Umbilical cord (tissue), 2 donors: ENCODE results near the gene SRXN1. TPM values are rescaled to one million over a fixed set of nuclear protein-coding genes. Genes with fewer than 3 reads are reported as not detected.
"Not testable (repeated sequence)": the region's sequence is repeated elsewhere in the genome, so short reads cannot be mapped to it uniquely, and the experiment has no call there.

Experiments used
- DNase-seq: peaks from one replicate; pipeline ENCODE4 v3.0.0-alpha.2; 2015; ENCODE audit warnings: low spot score
- total RNA-seq: library from RNA; depleted of rRNA; stranded (reverse); fragments of >200 nt; gene quantifications from one replicate; pipeline ENCODE4 v1.2.3, GENCODE V29; 2014; ENCODE audit warnings: low replicate concordance; ENCODE audit not compliant: insufficient read depth

Gene SRXN1
- total RNA-seq, 1 donor from 2014 or later = 22.1 TPM

DNA sequence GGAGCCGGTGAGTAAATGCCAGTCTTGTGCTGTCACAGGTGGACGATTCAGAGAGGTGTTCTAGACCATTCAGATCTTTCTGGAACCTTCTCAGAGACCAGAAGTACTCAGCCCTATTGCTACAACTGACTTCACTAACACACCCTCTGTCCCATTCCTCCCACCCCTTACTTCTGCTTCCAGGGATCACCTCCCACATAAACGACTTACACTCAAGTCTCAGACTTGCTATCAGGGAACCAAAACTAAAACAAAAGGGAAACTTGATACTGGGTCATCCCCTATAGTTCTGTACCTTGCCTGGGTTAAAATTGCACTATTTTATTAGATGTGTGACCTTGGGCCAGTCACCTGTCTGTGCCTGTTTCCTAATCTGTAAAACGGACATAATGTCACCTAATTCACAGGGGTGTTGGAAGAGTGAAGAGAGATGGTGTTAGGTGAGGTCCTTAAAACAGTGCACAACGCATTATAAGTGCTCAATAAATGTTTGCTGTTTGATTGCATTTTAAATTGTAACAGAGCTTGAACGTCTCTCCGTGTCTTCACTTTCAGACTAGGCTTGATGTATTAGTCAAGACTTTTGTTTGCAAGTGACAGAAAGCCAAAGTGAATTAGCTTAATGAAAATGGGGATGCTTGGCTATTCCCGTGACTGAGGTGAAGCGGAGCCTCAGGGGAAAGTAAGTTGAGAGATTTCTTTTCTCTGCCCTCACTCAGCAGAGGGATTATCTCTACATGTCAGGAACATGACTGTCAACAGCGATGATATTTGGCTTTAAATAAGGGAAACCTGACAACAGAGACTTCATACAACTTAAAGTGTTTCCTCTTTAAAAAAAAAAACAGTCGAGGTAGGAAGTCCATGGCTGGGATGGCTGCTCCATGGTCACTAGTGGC lies 3.0 kb upstream of the SRXN1 start:
- no peak for DNase-seq

DNA sequence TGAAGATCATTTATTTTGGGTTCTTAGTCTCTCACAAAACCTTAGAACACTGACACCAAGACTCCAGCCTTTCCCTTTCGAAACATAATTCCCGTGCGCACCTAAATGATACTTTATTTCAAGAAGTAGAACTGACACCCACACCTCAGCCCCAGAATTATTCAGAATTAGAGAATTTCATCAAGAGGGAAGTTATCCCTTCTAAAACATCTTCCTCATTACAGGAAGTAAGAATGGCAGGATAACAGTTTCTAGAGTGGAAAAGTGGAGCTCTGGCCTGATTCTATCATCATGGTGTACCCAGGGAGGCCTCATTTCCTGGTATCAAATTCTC lies 1.4 kb upstream of the SRXN1 start:
- no peak for DNase-seq

DNA sequence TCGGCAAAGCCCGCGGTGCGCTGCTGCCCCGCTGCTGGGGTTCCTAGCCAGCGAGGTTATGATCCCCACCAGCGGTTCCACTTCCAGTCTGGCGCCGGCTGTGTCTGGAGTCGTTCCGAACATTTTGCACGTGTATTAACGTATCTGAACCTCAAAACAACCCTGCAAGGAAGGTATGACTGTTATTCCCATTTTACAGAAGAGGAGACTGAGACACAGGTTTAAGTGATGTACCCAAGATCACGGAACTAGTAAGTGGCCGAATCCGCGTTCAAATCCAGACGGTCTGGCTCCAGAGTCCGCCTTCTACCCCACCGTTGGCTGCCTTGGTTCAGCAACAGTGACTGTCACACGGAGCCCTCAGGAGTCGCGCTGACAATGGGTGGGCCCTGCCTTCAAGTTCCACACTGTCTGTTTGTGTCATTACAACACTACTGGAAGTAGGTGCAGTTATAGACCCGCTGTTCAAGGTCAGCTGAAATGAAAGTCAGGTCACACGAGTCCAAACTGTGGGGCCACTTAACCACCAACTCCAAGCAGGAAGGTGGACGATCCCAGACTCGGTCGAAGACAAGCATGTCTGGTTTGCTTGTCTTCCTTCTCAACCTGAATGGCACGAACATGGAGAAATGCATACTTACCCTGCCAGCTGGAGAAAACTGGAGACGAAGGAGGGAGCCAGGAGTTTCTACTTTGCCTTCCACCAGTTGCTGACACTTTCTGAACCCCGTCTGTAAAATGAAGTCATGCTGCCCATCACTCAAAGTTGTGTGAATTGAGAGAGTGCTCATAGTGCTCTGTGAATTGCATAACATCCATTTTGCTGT lies 803 bp upstream of the SRXN1 start:
- no peak for DNase-seq

DNA sequence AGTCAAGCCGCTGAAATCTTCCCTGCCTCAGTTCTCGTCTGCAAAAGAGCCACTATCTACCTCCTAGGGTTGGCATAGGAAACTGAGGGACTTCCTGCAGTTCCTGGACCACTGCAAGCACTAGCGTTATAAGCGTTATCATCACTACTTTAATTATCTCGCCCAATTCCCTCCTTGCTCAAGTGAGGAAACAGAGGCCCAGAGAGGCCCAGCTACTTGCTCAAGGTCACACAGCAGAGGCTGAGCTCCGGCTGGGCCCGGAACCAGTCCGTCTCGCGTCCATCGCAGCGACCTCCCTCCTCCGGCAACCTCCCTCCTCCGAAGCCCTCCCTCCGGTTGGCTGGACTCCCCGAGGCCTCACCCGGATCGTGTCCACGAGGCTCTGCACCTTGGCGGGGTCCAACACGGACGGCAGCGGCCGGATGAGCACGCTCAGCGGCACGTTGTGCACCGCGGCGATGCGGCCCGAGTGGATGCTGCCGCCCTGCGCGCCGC lies 338 bp downstream of the SRXN1 start:
- DNase-seq = peak; percentile 35

DNA sequence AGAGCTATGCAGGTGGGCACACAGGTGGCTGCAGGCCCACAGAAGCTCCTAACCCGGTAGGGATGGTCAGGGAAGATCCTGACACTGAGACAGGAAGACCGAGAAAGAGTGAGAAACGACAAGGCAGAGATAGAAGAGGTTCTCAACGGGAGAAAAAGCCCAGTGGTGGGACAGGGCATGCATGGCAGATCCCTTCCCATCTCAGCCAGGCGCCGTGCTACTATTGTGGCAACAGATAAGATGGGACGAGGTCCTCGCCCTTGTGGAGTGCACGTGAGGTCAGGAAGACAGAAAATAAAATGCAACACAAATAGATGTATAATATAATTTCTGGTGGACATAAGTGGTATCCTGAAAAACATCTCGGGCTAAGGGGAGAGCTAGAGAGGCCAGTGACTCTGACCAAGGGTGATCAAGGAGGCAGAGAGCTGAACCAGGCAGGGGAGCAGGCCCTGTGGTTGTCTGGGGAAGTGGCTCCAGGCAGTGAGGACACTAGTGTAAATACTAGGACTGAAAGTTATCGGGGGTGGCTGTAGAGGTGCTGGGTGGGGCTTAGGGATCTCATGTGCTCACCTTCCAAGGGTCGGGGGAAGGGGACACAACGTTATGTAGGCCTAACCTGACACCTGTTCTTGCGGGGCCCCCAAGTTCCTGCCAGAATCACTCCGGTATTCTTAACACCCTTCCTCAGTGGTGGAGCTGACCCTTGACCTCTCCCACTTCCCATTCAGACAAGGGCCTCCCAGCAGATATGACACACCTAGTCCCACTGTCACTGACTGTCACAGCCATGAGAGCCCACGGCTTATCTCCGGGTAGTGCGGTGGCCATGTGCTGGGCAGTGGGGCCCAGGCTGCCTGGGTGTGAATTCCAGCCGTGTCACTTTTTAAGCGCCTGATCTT lies 1.0 kb downstream of the SRXN1 start:
- no peak for DNase-seq

GRCh38 chr20:650954-651353 lies 2.0 kb downstream of the SRXN1 start:
- no peak for DNase-seq

GRCh38 chr20:650281-650680 lies 2.7 kb downstream of the SRXN1 start:
- DNase-seq = no peak

- no peak for DNase-seq
Measured at GRCh38 chr20:647479-648019, 5.5 kb downstream of the SRXN1 start.

DNA sequence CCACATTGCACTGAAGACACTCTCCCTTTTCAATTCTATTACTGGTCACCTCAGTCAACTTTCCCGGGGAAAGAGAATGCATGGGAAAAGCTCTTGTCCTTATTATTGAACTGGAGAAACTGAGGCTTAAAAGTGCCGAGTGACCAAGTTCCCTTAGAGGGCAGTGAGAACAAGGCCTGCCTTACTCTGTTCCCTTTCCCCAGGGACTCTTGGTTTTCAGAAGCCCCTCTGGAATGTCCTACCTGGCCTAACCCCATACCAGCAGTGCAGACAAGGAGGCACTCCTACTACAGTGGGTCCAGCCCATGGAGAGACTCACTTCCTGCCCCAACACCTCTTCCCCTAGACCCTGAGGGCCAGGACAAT lies 6.1 kb downstream of the SRXN1 start:
- DNase-seq = no peak

DNA sequence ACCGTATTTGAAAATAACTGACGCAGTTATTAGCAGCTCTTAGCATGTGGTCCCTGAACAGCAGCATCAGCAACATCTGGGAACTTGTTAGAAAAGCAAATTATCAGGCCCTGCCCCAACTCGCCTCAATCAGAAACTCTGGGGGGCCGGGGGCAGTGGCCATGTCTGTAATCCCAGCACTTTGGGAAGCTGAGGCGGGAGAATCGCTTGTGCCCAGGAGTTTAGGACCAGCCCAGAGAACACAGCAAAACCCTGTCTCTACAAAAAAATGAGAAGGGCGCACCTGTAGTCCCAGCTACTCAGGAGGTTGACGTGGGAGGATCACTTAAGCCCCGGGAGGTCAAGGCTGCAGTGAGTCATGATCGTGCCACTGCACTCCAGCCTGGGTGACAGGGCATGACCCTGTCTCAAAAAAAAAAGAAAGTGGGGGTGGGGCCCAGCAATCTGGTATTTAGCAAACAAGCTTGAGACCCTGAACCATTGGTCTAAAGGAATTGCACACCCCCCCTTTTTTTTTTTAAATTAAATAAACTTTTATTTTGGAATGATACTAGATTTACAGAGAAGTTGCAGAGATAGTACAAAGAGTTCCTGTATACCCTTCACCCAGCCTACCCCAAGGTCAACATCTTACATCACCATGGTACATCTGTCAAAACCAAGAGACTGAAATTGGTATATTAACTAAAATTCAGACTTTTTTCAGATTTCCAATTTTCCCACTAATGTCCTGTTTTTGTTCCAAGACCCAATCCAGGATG lies 6.7 kb downstream of the SRXN1 start:
- no peak for DNase-seq

- peak; percentile 62 for DNase-seq
Measured at GRCh38 chr20:645318-646106, 7.5 kb downstream of the SRXN1 start.

DNA sequence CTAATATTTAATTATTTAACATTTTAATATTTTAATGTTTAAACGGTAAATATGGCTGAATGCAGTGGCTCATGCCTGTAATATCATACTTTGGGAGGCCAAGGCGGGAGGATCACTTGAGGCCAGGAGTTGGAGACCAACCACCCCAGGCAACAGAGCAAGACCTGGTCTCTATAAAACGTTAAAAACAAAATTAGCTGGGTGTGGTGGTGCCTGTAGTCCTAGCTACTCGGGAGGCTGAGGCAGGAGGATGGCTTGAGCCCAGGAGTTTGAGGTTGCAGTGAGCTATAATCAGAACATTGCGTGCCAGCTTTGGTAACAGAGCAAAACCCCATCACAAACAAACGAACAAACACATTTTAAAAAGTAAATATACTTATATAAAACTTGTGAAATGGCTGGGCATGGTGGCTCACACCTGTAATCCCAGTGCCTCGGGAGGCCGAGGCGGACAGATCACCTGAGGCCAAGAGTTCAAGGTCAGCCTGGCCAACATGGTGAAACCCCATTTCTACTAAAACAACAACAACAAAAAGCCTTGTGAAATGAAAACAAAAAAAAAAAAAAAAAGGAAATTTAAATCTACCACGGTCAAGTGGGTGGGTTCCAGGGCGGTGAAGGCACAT lies 8.2 kb downstream of the SRXN1 start:
- DNase-seq = no peak

DNA sequence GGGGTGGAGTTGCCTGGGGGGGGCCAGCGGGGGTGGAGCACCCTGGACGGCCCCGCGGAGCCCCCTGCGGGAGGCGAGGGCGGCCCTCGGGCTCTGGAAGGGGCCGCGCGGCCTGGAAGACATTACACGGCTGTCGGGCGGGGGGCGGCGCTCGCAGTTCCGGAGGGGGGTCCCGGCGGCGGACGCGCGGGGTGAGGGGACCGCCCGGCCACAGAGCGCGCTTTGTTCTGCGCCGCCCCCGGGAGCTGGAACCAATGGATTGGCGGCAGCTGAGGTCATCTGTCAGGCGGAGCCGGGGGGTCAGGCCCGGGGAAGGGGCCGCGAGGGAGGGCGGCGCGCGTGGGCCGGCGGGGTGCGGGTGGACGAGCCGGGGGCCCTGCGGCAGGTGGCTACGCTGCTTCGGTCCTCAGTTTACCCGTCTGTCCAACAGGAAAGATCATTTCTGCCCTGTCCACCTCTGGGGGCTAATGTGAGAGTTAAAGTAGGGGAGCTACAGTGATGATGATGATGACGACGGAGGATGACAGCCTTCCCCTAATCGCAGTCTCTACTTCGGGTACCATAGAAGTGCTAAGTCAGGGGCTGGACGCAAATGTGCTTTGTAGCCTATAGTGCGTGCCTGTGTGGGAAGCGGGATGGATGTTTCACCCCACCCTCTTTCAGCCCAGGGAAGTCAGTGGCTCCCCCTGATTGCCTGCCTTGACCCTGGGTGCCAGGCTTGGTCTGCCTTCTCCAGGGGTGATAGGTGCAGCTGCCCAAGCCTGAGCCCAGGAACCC lies 10.4 kb downstream of the SRXN1 start:
- peak; percentile 60 for DNase-seq

DNA sequence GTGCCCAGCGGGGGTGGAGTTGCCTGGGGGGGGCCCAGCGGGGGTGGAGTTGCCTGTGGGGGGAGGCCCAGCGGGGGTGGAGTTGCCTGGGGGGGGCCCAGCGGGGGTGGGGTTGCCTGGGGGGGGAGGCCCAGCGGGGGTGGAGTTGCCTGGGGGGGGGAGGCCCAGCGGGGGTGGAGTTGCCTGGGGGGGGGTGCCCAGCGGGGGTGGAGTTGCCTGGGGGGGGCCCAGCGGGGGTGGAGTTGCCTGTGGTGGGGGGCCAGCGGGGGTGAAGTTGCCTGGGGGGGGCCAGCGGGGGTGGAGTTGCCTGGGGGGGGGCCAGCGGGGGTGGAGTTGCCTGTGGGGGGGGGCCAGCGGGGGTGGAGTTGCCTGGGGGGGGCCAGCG lies 11.0 kb downstream of the SRXN1 start:
- not testable (repeated sequence) for DNase-seq

DNA sequence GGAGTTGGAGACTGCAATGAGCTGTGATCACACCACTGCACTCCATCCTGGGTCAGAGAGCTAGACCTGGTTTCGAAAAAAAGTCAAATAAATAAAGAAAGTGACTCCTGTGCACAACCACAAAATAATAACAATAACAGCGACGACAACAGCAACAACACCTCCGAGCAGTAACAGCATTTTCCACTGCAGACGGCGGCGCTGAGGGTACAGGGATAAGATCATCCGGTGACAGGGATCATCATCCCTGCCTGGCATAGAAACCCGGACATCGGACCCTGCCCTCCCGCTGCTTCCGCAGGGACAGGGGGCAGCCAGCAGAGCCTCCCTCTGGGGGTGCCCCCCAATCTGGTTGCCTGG lies 11.5 kb downstream of the SRXN1 start:
- no peak for DNase-seq

GRCh38 chr20:640674-641515 lies 12.1 kb downstream of the SRXN1 start:
- DNase-seq = no peak

DNA sequence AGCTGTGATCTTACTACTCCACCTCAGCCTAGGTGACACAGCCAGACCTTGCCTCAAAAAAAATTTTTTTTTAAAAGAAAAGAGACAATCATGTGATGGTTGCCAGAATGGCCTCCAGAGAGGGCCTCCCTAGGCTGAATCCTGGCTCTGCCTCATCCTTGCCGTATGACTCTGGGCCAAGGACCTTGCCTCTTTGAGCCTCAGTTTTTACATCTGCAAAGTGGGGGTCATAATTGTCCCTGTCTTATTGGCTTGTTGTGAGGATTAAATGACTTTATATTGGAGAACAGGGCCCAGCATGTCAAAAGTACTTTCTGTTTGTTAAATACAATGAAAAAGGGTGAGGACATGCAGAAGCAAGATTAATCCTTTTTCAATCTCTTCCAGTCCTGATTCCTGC lies 14.4 kb downstream of the SRXN1 start:
- no peak for DNase-seq

GRCh38 chr20:637559-637958 lies 15.4 kb downstream of the SRXN1 start:
- no peak for DNase-seq
